A204.1 (cell line): ENCODE data around the gene TEX12.
"Not testable (repeated sequence)": the region's sequence is repeated elsewhere in the genome, so short reads cannot be mapped to it uniquely, and the experiment has no call there.

Experiments used
- FAIRE-seq: peaks from 2 replicates; lab custom pipeline; 2012; peaks lifted over from hg19 to GRCh38; lab: Jason Lieb, UNC

The TEX12 gene, protein sequence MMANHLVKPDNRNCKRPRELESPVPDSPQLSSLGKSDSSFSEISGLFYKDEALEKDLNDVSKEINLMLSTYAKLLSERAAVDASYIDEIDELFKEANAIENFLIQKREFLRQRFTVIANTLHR

DNA sequence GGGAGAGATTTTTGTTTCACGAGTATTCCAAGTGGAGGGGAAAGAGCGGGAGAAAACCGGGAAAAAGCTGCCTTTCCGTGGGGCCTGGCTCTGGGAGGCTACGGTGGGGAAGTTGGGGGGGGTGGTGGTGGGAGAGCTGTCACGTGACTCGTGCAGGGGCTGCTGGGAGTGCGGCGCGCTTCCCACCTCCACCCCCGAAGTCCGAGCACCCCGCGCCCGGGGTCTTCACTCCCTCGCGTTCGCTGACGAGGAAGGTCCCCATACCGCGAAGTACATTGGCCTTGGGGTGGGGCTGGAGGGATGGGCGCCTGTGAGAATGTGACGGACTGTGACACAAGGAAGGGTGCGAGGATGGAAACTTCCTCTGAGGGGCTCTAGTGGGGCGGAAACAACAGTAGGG is at the start of gene TEX12:
Gene TEX12 (plus strand): TSS at position 228 of the 400 bp plus-strand sequence. CDS start 1,897 bp downstream, outside the sequence.
- no peak for FAIRE-seq

DNA sequence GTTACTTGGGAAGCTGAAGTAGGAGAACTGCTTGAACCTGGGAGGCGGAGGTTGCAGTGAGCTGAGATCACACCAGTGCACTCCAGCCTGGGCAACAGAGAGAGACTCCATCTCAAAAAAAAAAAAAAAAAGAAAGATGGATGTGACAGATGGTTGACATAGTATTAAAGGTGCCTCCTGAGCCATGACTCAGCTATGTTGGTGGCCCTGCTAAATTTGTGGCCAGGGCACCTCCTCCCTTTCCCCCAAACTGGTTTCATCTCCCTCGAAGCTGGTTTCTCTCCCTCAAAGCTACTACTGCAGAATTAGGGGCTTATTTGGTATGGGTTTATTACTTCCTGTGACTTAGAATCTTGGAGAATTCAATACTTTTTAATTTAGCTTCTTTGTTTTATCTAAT is 49.0 kb upstream of the TEX12 start:
- FAIRE-seq = no peak

DNA sequence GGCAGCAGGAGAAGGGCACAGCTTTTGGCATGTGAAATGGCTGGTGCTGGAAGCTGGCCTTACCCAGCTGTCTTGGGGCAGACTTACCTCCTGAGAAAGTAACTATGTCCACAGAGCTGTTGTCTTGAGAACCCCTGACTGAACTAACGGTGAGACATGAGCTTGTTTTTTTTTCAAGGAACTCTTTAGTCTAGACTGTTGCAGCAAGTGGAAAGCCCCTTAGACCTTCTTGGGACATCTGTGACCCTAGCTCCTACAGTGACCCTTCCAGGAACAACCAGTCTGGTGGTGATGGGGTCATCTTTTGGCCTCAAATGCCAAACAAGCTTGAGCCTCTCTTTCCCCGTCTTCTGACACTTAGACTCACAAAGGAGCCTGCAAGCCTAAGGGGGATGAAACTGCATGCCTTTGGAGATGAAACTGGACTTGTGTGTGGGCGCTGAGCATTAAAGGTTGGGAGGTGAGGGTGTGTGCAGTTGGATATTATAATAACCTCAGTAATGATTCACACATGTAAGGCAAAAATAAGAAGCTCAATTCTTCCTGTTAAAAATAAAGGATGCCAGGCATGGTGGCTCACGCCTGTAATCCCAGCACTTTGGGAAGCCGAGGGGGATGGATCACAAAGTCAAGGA is 45.1 kb upstream of the TEX12 start:
- FAIRE-seq = no peak

DNA sequence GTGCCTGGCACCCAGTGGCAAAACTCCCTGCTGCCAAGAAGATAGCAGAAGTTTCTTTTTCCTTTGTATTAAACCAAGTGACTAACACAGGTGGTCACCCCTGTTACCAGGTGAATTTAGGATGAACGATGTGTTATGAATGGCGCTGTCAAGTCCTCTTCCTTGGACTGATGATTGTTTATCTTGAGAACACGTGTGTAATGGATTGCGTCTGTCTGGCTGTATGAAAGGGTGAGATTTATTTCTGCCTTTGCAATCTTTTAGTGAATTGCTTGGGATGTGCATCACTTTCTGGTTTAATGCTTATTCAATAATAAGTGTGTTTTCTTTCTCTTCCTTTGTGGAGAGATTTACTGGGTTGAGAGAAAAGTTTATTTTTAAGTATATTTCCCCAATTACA is 44.0 kb upstream of the TEX12 start:
- FAIRE-seq = no peak

DNA sequence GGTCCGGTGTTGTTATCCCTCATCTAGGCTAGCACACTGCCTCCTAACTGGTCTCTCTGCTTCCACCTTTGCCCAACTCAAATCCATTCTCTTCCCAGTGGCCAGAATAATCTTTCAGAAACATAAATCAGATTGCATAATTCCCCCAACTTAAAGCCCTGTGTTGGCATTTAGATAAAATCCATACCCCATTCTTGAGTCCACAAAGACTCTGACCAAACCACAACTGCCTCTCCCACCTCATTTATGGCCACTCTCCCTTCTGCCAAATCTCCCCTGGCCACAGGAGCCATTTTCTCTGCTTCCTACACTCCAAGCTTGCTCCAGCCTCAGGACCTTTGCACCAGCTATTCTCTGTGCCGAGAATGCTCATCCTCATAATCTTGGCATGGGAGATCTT is 40.1 kb upstream of the TEX12 start:
- no peak for FAIRE-seq

DNA sequence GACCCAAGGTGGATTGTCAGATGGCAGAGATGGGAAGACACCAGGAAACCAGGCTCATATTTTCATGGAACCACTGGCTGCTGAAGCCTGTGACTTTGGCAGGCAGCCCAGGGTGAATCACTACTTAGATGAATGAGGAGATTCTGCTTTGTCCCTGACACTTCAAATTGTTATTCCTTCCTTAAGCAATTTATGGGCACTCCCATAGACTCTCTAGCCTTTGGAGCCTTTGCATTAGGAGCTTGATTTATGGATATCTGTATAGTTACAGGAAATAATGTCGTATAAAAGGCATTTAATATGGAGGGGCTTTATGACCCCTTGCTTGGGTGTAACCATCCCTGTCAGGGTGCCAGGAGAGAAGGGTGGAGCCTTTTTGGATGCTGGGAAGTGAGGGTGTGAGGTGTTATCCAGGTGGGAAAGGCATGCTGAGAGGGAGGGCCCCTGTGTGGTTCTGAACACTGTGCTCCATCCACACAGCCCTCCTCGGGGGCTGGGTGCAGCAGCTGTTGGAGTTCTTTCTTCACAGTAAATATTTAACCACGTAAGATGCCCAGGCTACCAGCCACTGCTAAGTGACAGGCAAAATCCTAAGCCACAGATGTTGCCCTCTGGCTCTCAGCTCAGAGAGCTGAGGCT is 38.6 kb upstream of the TEX12 start:
- no peak for FAIRE-seq

DNA sequence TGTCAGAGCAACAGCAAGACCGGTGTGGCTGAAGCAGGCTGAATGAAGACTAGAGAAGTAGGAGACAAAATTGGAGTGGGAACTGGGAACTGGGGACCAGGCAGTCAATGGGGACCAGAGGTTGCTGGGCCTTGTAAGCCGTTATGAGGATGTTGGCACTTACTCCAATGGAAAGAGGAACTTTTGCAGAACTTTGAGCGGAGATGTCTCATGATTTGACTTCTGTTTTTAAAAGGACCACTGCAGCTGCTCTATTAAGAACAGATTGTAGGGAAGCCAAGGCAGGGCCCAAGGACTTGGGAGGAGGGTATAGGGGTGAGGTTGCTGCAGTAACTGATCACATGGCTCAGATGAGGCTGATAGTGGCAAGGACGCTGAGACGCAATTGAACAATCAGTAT is 37.5 kb upstream of the TEX12 start:
- FAIRE-seq = no peak

DNA sequence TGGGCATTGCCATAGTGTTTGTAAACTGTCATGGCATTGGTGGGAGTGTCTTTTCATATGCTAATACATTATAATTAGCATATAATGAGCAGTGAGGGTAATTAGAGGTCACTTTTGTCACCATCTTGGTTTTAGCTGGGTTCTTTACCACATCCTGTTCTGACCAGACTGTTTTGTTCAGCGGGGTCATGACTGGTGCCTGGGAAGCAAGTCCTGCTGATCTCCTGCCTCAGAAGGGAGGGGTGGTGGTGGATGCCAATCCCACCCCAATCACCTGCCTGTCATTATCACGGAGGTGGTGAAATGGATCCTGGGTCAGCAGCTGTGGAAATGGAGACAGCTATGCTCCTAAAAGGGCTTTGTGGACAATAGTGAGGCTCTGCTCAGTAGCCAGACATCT is 34.4 kb upstream of the TEX12 start:
- FAIRE-seq = no peak

DNA sequence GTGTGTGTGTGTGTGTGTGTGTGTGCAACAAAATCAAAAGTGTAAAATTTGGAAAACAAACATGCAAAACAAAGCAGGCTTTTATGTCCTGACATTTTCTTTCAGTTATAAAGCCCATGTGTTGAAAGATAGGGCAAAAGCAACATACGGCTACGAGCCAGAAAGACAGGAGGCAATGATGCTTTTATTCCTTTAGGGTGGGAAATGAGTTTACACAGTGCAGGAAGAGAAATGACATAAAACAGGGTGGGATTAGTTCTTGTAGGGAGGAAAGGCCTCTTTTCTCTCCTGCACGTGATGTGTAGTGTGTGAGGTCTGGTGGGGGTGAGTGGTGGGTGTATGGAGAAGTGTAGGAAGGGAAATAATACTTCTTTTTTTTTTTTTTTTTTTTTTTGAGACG is 32.7 kb upstream of the TEX12 start:
- FAIRE-seq = no peak

DNA sequence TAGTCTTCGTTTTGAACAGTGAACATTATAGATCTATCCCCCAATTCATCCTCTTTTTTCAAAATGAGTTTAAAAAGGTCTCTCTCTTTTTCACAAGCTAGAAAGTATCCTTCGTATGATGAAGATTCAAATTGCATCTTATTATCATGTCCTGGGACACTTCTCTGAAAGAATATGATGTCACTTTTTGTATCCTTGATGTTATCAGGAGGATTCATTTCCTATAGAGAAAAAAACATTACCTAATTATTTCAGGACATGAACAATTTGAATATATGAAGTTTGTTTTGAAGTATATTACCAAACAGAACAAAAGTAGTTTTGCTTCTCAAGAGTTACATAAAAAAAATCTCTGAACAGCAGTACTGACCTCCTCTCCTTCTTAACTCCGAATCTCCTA is 23.6 kb upstream of the TEX12 start:
- no peak for FAIRE-seq

DNA sequence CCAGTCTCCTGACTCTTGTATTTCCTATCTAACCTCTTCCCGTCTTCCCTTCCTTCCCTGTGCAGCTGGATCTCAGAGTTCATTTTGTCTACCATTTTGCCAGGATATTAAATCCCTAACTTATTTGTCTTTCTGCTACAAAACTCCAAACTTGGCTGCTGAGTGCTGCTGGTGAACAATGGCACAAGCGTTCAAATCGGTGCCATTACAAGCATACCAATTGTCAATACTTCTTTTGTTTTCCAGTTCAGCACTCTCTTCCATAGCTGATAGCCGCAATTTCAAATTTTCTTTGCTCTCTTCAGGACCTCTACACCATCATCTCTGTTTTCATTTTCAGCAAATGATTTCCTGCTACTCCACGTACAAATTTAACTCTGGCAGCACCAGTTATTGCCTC is 16.7 kb upstream of the TEX12 start:
- no peak for FAIRE-seq

DNA sequence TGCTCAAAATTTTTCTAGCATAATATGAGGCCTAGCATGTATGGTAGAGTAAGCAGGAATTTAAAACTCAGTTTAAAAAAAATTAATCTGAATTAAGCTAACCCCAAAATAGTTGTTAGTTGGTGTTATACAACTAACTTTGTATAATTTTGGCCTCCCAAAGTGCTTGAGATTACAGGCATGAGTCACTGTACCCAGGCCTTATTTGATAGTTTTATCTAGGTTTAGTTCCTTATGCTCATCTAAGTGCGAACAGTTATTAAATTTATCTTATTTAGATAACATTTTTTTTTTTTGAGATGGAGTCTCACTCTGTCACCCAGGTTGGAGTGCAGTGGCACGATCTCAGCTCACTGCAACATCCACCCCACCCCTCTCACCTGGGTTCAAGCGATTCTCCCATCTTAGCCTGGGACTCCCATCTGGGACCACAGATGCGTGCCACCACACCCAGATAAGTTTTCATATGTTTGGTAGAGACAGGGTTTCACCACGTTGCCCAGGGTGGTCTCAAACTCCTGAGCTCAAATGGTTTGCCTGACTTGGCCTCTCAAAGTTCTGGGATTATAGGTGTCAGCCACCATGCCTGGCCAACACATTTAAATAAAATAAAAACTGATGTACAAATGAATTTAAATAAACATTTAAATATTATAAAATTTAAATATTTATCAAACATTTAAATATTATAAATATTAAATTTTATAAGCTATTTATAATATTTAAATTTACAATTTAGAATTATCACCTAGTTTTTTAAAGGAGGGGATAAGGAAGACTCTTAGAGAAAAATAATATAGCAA is 10.8 kb upstream of the TEX12 start:
- peak; percentile 90 for FAIRE-seq

DNA sequence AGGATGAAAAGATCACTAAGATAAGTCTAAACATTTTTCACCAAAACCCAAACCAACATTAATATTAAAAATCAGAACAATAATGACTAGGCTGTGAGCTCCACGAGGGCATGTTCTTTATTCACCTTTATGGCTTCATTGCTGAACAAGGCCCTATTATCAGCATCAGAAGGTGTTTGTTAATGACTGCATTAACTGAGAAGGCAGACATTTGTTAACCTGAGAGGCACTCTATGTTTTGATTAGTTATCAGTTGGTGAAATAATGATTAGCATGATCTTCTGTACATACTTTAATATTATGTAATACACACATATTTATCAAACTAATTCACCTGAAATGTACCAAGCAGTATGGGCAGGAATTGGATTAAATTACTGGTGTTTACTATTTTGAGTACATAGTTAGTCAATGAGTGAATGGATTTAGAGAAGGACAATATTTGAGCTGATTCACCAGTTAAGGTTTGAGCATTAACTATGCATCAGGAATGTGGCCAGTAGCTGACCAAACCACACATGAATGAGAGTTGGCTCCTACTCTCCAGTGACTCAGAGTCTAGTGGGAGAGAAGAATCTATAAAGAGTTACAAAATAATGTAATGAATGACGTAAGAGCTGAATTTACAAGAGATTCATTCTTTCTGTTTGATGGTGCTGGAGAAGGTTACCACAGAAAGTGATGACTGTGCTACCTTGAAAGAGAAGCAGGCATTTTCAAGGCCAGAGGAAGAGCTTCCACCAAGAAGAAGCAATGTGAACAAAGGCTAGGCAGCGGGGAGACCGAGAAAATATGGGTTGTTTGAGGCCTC is 10.0 kb upstream of the TEX12 start:
- no peak for FAIRE-seq

DNA sequence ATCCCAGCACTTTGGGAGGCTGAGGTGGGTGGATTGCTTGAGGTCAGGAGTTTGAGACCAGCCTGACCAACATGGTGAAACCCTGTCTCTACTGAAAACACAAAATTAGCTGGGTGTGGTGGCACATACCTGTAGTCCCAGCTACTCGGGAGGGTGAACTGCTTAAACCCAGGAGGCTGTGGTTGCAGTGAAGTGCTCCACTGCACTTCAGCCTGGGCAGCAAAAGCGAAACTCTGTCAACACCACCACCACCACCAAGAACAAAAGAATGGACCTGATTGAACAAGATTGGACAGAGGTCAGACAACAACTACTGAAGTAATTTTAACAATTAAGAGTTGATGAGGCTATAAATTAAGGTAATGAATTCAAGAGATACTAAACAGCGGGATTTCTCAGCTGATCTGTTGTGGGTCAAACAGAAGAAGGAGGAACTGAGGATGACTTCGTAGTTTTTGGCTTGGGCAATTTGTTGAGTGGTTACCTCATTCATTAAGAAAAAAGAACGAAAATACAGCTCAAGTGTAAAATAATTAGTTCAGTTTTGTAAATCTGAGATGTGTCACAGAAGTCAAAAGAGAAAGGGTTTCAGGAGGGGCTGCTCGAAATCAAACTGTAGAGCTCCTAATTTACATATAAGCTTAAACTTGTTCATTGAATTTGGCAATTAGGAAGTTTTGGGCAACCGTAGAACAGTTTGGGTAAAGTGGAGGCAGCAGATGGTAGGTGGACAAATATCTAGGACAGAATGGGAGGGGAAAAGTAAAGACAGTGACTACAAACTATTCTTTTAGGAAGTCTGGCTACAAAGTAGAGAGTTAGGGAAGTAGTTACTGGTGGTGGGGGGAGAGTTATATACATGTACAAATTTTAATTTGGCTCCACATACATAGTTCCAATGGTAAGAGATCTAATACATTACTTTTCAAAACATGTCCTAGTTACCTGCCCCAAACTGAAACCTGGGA is 7.8 kb upstream of the TEX12 start:
- FAIRE-seq = no peak

DNA sequence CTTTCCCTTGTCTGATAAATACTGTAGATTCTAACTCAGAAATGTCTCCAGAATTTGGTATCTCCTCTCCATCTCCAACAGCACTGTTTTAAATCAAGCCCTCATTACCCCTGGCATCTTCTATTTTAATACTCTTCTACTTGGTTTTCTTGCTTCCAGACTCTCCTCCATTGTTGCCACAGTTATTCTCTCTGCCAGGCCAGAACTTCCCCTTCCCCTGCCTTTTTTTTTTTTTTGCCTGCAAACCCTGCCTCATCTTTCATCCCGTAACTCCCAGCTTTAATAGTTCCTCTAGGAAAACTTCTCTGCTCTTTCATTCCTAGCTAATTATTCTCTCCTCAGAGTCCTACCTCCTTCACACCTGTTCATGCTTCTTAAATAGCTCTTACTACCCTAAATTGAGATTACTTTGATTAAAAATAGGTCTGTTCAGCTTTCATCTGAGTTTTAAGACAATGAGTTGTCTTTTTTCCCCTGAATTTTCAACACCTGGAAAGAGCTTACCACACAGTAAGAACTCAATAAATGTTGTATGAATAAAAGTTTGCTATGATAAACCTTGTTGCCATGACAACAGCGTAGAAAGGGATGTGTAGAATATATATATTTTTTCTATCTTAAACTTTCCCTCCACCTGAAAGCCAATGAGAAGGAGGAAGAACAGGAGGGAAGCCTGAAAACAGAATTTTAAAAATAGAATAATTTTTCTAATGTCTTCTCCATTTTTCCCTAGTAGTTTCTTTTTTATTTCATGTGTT is 6.9 kb upstream of the TEX12 start:
- no peak for FAIRE-seq

DNA sequence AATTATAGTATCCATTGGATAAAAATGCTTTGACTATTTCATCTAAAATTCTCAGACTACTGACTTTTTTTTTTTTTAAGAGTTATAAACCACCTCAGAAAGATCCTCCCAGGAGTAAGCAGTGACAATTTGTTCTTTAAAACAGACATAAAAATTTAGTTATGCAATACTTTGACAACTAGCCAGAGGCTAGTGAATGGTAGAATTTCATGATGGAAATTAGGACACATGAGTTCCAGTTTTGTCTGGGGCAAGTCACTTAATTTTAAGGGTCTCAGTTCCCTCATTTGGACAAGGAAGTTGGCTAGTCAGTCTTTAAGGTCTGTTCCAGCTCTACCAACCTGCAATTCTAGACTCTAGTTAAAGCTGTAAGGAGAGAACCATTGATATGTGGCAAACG is 6.2 kb upstream of the TEX12 start:
- FAIRE-seq = no peak

DNA sequence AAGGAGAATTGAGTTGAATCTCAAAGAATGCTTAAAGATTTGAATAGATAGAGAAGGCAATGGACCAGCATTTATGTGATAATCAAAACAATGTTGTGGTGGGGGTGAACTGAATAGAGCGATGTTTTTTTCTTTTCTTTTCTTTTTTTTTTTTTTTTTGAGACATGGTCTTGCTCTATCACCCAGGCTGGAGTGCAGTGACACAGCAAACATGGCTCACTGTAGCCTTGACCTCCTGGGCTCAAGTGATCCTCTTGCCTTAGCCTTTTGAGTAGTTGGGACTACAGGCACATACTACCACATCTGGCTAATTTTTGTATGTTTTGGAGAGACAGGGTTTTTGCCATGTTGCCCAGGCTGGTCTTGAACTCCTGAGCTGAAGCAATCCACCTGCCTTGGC is 5.0 kb upstream of the TEX12 start:
- not testable (repeated sequence) for FAIRE-seq

DNA sequence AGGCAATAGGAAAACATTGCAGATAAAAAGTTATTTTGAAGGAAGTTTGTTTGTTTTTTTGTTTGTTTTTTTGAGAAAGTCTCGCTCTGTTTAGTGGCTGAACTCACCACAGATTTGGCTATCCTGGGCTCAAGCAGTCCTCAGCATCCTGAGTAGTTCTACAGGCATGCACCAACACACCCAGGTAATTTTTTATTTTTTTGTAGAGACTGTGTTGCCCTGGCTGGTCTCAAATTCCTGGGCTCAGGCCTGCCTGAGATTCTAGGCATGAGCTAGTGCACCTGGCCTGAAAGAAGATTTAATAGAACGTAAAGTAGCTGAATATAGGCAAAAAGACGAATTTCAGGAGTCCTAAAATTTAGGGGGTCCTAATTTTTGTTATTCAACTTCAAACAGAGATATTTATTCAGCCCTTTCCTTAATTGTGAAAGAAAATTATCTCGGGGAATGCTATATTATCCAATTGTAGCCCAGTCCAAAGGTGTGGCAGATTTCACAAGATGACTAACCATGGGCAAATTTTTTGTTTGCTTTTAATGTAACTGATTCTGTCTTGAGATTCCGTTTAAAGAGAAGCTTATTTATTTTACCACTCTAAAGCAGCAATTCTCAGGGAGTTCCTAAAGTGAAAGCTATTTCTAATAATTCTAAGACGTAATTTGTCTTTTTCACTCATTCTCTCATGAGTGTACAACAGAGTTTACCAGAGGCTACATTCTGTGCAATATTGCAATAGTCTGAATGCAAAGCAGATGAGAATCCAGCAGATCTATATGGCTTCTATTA is 4.2 kb upstream of the TEX12 start:
- no peak for FAIRE-seq

DNA sequence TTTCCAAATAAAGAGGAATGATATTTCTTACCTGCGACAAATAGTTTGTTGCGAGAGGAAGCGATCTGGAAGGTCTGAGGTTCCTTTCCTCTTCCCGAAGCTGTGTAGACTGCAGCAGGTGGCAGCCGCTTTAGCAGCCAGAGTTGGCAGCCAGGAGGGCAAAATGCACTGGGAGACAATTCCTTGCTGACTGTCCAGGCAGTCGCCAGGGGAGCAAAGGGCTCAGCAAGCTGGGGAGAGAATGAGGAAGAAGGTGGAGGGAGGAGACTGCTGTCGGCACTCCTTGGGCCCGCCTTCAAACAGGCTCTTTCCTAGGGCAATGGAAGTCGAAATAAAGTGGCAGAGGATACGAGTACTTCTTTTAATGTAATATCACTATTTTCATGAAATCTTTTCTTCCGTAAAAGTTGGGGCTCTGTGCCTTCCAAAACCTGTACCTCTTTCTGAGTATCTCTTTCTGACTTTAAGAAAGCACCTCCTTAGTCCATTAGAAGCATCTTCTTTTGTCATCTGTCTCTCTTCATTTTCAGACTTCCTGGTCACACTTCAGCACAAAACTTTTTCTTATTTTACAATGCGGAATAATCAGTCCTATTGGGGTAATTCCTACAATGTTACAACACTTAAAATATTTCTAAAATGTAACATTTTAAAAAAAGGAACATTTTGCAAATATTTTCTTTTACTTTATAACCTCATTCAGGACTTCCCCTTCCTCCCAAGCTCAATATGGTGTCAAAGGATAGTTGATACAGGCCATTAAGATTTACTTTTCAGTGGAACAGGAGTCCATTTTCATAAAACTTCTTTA is 3.1 kb upstream of the TEX12 start, which contains the start of gene IL18:
Gene IL18 (minus strand): TSS at position 220 of the 811 bp plus-strand sequence. CDS start 9,041 bp downstream, outside the sequence.
- FAIRE-seq = no peak
